CD14-positive monocyte (primary cell): ENCODE results near the gene TBC1D22A. TPM values are rescaled to one million over a fixed set of nuclear protein-coding genes. Genes with fewer than 3 reads are reported as not detected.

Experiments used
- DNase-seq, 3 donors: peaks; one replicate each; pipeline ENCODE4 v3.0.0-alpha.2; 2011 to 2022
- H2AFZ ChIP-seq: 2 replicates; pipeline ENCODE4 v1.6.0; 2012; ENCODE audit warnings: mild to moderate bottlenecking, low read depth, low read length, inconsistent platforms; ENCODE audit not compliant: insufficient read depth, poor library complexity, severe bottlenecking
- H3K27ac ChIP-seq, 2 donors: 1 replicate in 1 of 2; 2 replicates in 1 of 2; pipeline ENCODE4 v1.5.1; 2012 to 2013; ENCODE audit warnings: low read length in 2 of 2, control low read depth in 1 of 2, inconsistent platforms in 1 of 2, low read depth in 1 of 2, mild to moderate bottlenecking in 1 of 2
- H3K27me3 ChIP-seq, 2 donors: one replicate each; pipeline versions ENCODE4 v1.6.0 to v1.6.1; 2011 to 2013; ENCODE audit warnings: low read length in 2 of 2; ENCODE audit not compliant: control insufficient read depth in 2 of 2, insufficient read depth in 2 of 2
- H3K36me3 ChIP-seq, 2 donors: replicated peaks in 1 of 2; 1 replicate in 1 of 2; 2 replicates in 1 of 2; pipeline versions ENCODE4 v1.5.1 to v1.6.1; 2012 to 2013; ENCODE audit warnings: low read length in 2 of 2, control low read depth in 1 of 2, inconsistent platforms in 1 of 2, mild to moderate bottlenecking in 1 of 2; ENCODE audit not compliant: insufficient read depth in 2 of 2, control insufficient read depth in 1 of 2
- H3K4me1 ChIP-seq, 2 donors: 1 replicate in 1 of 2; 2 replicates in 1 of 2; pipeline versions ENCODE4 v1.5.1 to v1.6.1; 2012 to 2013; ENCODE audit warnings: low read length in 2 of 2, control low read depth in 1 of 2, inconsistent platforms in 1 of 2, mild to moderate bottlenecking in 1 of 2, moderate library complexity in 1 of 2; ENCODE audit not compliant: insufficient read depth in 2 of 2, control insufficient read depth in 1 of 2
- H3K4me2 ChIP-seq: replicated peaks from 2 replicates; pipeline ENCODE3; 2012; ENCODE audit warnings: low read length, moderate library complexity, mild to moderate bottlenecking; ENCODE audit not compliant: poor library complexity, severe bottlenecking; ENCODE audit errors: extremely low read depth
- H3K4me3 ChIP-seq, 3 experiments: fragments of 200-600 bp in 1 of 3; sonication (generic) in 1 of 3; replicated peaks in 1 of 3; 1 replicate in 2 of 3; 2 replicates in 1 of 3; pipeline ENCODE4 v1.5.1; 2011 to 2013; ENCODE audit warnings: low read length in 3 of 3, mild to moderate bottlenecking in 3 of 3, control low read depth in 2 of 3, low read depth in 2 of 3, inconsistent platforms in 1 of 3, moderate library complexity in 1 of 3
- H3K79me2 ChIP-seq: 2 replicates; pipeline ENCODE4 v1.6.0; 2012; ENCODE audit warnings: mild to moderate bottlenecking, control low read depth, inconsistent platforms, low read length, moderate library complexity; ENCODE audit not compliant: insufficient read depth
- H3K9ac ChIP-seq: 2 replicates; pipeline ENCODE4 v1.6.0; 2017; ENCODE audit warnings: low read length, mild to moderate bottlenecking; ENCODE audit not compliant: insufficient read depth, poor library complexity, severe bottlenecking
- H3K9me3 ChIP-seq, 2 donors: replicated peaks in 1 of 2; 1 replicate in 1 of 2; 2 replicates in 1 of 2; pipeline versions ENCODE4 v1.5.1 to v1.6.1; 2012 to 2013; ENCODE audit warnings: low read length in 2 of 2, control low read depth in 1 of 2; ENCODE audit not compliant: control insufficient read depth in 1 of 2, insufficient read depth in 1 of 2
- H4K20me1 ChIP-seq: 2 replicates; pipeline ENCODE4 v1.6.0; 2012; ENCODE audit warnings: mild to moderate bottlenecking, low read length, control low read depth, moderate library complexity; ENCODE audit not compliant: insufficient read depth
- H3K27ac Mint-ChIP-seq, 7 donors: one replicate each; pipeline ENCODE4 v1.8.0; 2020; ENCODE audit warnings: mild to moderate bottlenecking in 7 of 7, mixed read lengths in 7 of 7, moderate library complexity in 6 of 7, inconsistent platforms in 2 of 7
- H3K27me3 Mint-ChIP-seq, 3 donors: one replicate each; pipeline ENCODE4 v1.8.0; 2021 to 2022; ENCODE audit warnings: low read depth in 3 of 3, mild to moderate bottlenecking in 3 of 3, mixed read lengths in 3 of 3, moderate library complexity in 3 of 3, inconsistent platforms in 1 of 3
- H3K36me3 Mint-ChIP-seq, 2 donors: one replicate each; pipeline ENCODE4 v1.8.0; 2020; ENCODE audit warnings: mixed read lengths in 2 of 2, inconsistent platforms in 1 of 2, mild to moderate bottlenecking in 1 of 2
- H3K4me1 Mint-ChIP-seq: one replicate; pipeline ENCODE4 v1.8.0; 2020; ENCODE audit warnings: mild to moderate bottlenecking, mixed read lengths
- H3K4me3 Mint-ChIP-seq, 2 donors: one replicate each; pipeline ENCODE4 v1.8.0; 2020; ENCODE audit warnings: mild to moderate bottlenecking in 2 of 2, mixed read lengths in 2 of 2, moderate library complexity in 1 of 2
- H3K9me3 Mint-ChIP-seq, 7 donors: one replicate each; pipeline ENCODE4 v1.8.0; 2020 to 2022; ENCODE audit warnings: mixed read lengths in 7 of 7, mild to moderate bottlenecking in 6 of 7, moderate library complexity in 6 of 7, inconsistent platforms in 2 of 7
- CTCF ChIP-seq: fragments of 200-600 bp; IDR thresholded peaks from one replicate; pipeline ENCODE4 v1.8.0; 2022; ENCODE audit warnings: antibody characterized with exemption, mild to moderate bottlenecking
- WGBS: methylation state at CpG from one replicate; pipeline ENCODE4 v1.1.5; 2013; ENCODE audit warnings: missing lambda C conversion rate; ENCODE audit not compliant: insufficient coverage; 5-methylcytosine and 5-hydroxymethylcytosine counted together
- intact Hi-C, 2 donors: fragments of 100-400 bp; cut with micrococcal nuclease; formaldehyde crosslinking; loops; one replicate each; pipeline versions ENCODE4 v1.15.0 to v1.15.1; 2023
- polyA plus RNA-seq, 3 donors: library from polyadenylated mRNA; depleted of rRNA in 1 of 3; unstranded in 2 of 3; stranded (reverse) in 1 of 3; fragments of 300-500 nt in 2 of 3; fragments of >200 nt in 1 of 3; fragmentation: Illumina TruSeq in 2 of 3; gene quantifications; 1 replicate in 2 of 3; 2 replicates in 1 of 3; pipeline ENCODE4 v1.2.3, GENCODE V29; 2012 to 2021

TBC1D22A gene
- polyA plus RNA-seq, 3 donors: 25.9 to 36.2 (median 29.5) TPM

- Histone ChIP-seq H4K20me1 (peaks cover 56% of the 10 kb centered on the region), H3K4me3 (no peak overlapping the region), H3K27me3 (no peaks in the 10 kb centered on the region), H2AFZ (no peak overlapping the region), H3K36me3 (peaks cover 0 to 6% of the 10 kb centered on the region in 2 donors), H3K79me2 (no peaks in the 10 kb centered on the region), H3K27ac (no peak overlapping the region), H3K4me2 (no peak overlapping the region), H3K4me1 (no peaks in the 10 kb centered on the region), H3K9me3 (no peaks in the 10 kb centered on the region), H3K9ac (no peak overlapping the region)
- no peaks in the 10 kb centered on the region for H3K4me1 Mint-ChIP-seq
- 100% methylated on average over 13 of the region's 16 CpGs for WGBS
- H3K36me3 Mint-ChIP-seq: peaks cover 3 to 7% of the 10 kb centered on the region in 2 donors
- peaks cover 0 to 2% (median 0%) of the 10 kb centered on the region in 7 donors for H3K9me3 Mint-ChIP-seq
- no peak for TF ChIP-seq CTCF
- no peak overlapping the region for H3K4me3 Mint-ChIP-seq
- peaks cover 0 to 2% (median 0%) of the 10 kb centered on the region in 3 donors for H3K27me3 Mint-ChIP-seq
- intact Hi-C loops: no loop called here
- H3K27ac Mint-ChIP-seq: no peak overlapping the region
- DNase-seq: no peak
These were observed 384.5 kb downstream of the TBC1D22A start for GRCh38 chr22:47146941-47147340.

DNA sequence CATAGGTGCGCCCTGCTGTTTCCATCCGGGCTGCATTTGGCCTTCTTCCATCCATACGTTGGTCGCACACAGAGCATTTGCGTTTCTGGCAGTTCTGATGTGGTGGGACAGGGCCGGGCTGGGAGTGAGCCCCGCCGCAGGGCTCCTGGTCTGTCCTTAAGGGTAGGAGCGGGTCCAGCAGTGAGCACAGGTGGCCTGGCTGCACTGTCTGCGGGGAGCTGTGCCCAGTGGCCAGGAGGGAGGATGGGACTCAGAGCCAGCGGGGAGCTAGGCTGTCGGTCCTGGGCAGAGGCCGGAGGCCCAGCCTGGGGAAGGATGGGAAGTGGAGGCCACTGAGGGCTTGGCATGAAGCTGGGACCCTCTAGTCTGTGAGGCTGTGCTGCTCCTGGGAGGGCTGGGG is 385.1 kb downstream of the TBC1D22A start:
- Histone ChIP-seq H3K4me2 (no peak overlapping the region), H3K79me2 (no peaks in the 10 kb centered on the region), H3K36me3 (peaks cover 0 to 6% of the 10 kb centered on the region in 2 donors), H3K4me1 (no peaks in the 10 kb centered on the region), H4K20me1 (peaks cover 62% of the 10 kb centered on the region), H3K9ac (no peak overlapping the region), H3K4me3 (no peak overlapping the region), H3K27me3 (no peaks in the 10 kb centered on the region), H3K27ac (no peak overlapping the region), H2AFZ (no peak overlapping the region), H3K9me3 (no peaks in the 10 kb centered on the region)
- Mint-ChIP-seq H3K27ac (no peak overlapping the region), H3K4me1 (no peaks in the 10 kb centered on the region), H3K4me3 (no peak overlapping the region), H3K9me3 (peaks cover 0 to 2% (median 0%) of the 10 kb centered on the region in 7 donors), H3K36me3 (peaks cover 3 to 9% of the 10 kb centered on the region in 2 donors), H3K27me3 (peaks cover 0 to 2% (median 0%) of the 10 kb centered on the region in 3 donors)
- DNase-seq: no peak
- WGBS: 97% methylated on average over 6 of the region's 13 CpGs
- TF ChIP-seq CTCF: no peak
- intact Hi-C loops: no loop called here
